Keratinocyte (primary cell): ENCODE data around the gene ZC2HC1B. TPM values are rescaled to one million over a fixed set of nuclear protein-coding genes. Genes with fewer than 3 reads are reported as not detected.

Experiments
- DNase-seq: peaks from one replicate; pipeline ENCODE4 v3.0.0-alpha.2; 2011; ENCODE audit warnings: low read depth, missing footprints, low spot score
- FAIRE-seq: peaks from 2 replicates; lab custom pipeline; 2011; peaks lifted over from hg19 to GRCh38; lab: Jason Lieb, UNC
- H2AFZ ChIP-seq: 2 replicates; pipeline ENCODE4 v1.6.0; 2012; ENCODE audit warnings: low read length, control low read depth, inconsistent platforms; ENCODE audit not compliant: control insufficient read depth
- H3K27ac ChIP-seq: 2 replicates; pipeline ENCODE4 v1.5.1; 2011; ENCODE audit warnings: low read length; ENCODE audit not compliant: control insufficient read depth, insufficient read depth
- H3K27me3 ChIP-seq: 3 replicates; pipeline ENCODE4 v1.6.0; 2011; ENCODE audit warnings: low read length; ENCODE audit not compliant: control insufficient read depth, insufficient read depth; ENCODE audit errors: extremely low read depth
- H3K36me3 ChIP-seq, 2 experiments: 2 replicates in 1 of 2; 3 replicates in 1 of 2; pipeline ENCODE4 v1.5.1; 2011; ENCODE audit warnings: low read length in 2 of 2, mild to moderate bottlenecking in 1 of 2; ENCODE audit not compliant: control insufficient read depth in 2 of 2, insufficient read depth in 2 of 2; ENCODE audit errors: extremely low read depth in 1 of 2
- H3K4me1 ChIP-seq: 3 replicates; pipeline ENCODE4 v1.5.1; 2011; ENCODE audit warnings: low read length; ENCODE audit not compliant: control insufficient read depth, insufficient read depth; ENCODE audit errors: extremely low read depth
- H3K4me2 ChIP-seq: 3 replicates; pipeline ENCODE4 v1.6.0; 2011; ENCODE audit warnings: low read depth, low read length; ENCODE audit not compliant: control insufficient read depth, insufficient read depth; ENCODE audit errors: extremely low read depth
- H3K4me3 ChIP-seq, 3 experiments: fragments of 200-600 bp in 1 of 3; sonication (generic) in 1 of 3; 2 replicates in 2 of 3; 3 replicates in 1 of 3; pipeline ENCODE4 v1.5.1; 2011 to 2016; ENCODE audit warnings: low read length in 3 of 3, mild to moderate bottlenecking in 3 of 3, control low read depth in 2 of 3, inconsistent platforms in 1 of 3, low read depth in 1 of 3, mixed read lengths in 1 of 3, mixed run types in 1 of 3, moderate library complexity in 1 of 3; ENCODE audit not compliant: control insufficient read depth in 2 of 3, insufficient read depth in 2 of 3; ENCODE audit errors: extremely low read depth in 1 of 3
- H3K79me2 ChIP-seq: 2 replicates; pipeline ENCODE4 v1.6.0; 2012; ENCODE audit warnings: low read length; ENCODE audit not compliant: control insufficient read depth, insufficient read depth
- H3K9ac ChIP-seq: 3 replicates; pipeline ENCODE4 v1.6.0; 2011; ENCODE audit warnings: low read length; ENCODE audit not compliant: control insufficient read depth, insufficient read depth; ENCODE audit errors: extremely low read depth
- H3K9me1 ChIP-seq: 3 replicates; pipeline ENCODE4 v1.6.0; 2011; ENCODE audit warnings: low read length; ENCODE audit not compliant: control insufficient read depth, insufficient read depth; ENCODE audit errors: extremely low read depth
- H3K9me3 ChIP-seq: 2 replicates; pipeline ENCODE4 v1.5.1; 2012; ENCODE audit warnings: low read depth, low read length; ENCODE audit not compliant: control insufficient read depth
- H4K20me1 ChIP-seq: 3 replicates; pipeline ENCODE4 v1.6.0; 2011; ENCODE audit warnings: low read length; ENCODE audit not compliant: control insufficient read depth, insufficient read depth; ENCODE audit errors: extremely low read depth
- EZH2 ChIP-seq: IDR thresholded peaks from one replicate; pipeline ENCODE4 v1.6.1; 2012; ENCODE audit warnings: inconsistent platforms, mild to moderate bottlenecking, low read length, moderate library complexity
- dilution Hi-C: fragments of 300-500 bp; cut with MboI; formaldehyde crosslinking; loops from one replicate; pipeline ENCODE4 v1.7.0; 2020; ENCODE audit warnings: low sequenced_read_pairs; ENCODE audit not compliant: extremely low pct_ligation_motif_present
- polyA plus RNA-seq, 5 experiments: library from polyadenylated mRNA; depleted of rRNA in 3 of 5; stranded (reverse) in 3 of 5; stranded (forward) in 1 of 5; unstranded in 1 of 5; fragments of >200 nt; gene quantifications; 1 replicate in 1 of 5; 2 replicates in 3 of 5; 3 replicates in 1 of 5; pipeline versions ENCODE4 v1.2.1 to v1.2.3, GENCODE V29; 2011 to 2012; ENCODE audit warnings: missing spikeins in 2 of 5, low read depth in 1 of 5, low replicate concordance in 1 of 5
- TF ChIP-seq, protein P1 (sequence below), 3 experiments: IDR thresholded peaks in 1 of 3; conservative IDR thresholded peaks in 1 of 3; optimal IDR thresholded peaks in 1 of 3; 2 replicates in 2 of 3; 3 replicates in 1 of 3; pipeline versions ENCODE3 to v1.5.1; 2011; ENCODE audit warnings: low read length in 3 of 3, mild to moderate bottlenecking in 3 of 3, moderate library complexity in 2 of 3, control low read depth in 1 of 3, inconsistent platforms in 1 of 3; ENCODE audit not compliant: insufficient read depth in 2 of 3; ENCODE audit errors: extremely low read depth in 1 of 3

ZC2HC1B gene
- polyA plus RNA-seq, 1 donor (not counting 4 experiments of a cell fraction or from before 2014, with no cell fraction given) = not detected

DNA sequence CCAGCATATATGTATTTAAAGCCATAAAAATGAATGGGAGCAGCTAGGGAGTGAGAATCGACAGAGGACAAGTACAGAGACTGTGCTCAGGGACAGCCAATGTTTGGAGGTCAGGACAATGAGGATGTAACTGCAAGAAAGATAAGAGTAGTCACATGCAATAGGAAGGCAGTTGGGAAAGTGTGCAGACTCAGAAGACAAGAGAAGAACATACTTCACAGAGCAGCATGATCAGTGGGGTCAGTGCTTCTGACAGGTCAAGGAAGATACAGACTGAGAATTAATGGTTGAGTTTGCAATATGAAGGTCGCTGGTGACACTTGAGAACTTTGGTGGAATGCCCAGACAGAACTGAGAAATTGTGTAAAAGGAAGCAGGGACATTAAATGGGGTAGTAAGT, 118.7 kb downstream of the ZC2HC1B start:
- no peak for TF ChIP-seq EZH2
- TF ChIP-seq, protein P1, sequence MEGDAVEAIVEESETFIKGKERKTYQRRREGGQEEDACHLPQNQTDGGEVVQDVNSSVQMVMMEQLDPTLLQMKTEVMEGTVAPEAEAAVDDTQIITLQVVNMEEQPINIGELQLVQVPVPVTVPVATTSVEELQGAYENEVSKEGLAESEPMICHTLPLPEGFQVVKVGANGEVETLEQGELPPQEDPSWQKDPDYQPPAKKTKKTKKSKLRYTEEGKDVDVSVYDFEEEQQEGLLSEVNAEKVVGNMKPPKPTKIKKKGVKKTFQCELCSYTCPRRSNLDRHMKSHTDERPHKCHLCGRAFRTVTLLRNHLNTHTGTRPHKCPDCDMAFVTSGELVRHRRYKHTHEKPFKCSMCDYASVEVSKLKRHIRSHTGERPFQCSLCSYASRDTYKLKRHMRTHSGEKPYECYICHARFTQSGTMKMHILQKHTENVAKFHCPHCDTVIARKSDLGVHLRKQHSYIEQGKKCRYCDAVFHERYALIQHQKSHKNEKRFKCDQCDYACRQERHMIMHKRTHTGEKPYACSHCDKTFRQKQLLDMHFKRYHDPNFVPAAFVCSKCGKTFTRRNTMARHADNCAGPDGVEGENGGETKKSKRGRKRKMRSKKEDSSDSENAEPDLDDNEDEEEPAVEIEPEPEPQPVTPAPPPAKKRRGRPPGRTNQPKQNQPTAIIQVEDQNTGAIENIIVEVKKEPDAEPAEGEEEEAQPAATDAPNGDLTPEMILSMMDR (optimal IDR thresholded peaks at IDR 0.05 in 1 of 3, IDR thresholded peaks at IDR 0.05 in 1 of 3, conservative IDR thresholded peaks at IDR 0.05 in 1 of 3; ENCODE audit: extremely low read depth in 1 of 3, insufficient read depth in 2 of 3, low read length in 3 of 3) = no peak
- dilution Hi-C loops = no loop called here
- FAIRE-seq (no peak), DNase-seq (no peak)
- no peak overlapping the region for H3K4me2 ChIP-seq
- H3K79me2 ChIP-seq = no peaks in the 10 kb centered on the region
- H3K9ac ChIP-seq = no peak overlapping the region
- H2AFZ ChIP-seq = no peak overlapping the region
- H3K9me1 ChIP-seq = no peaks in the 10 kb centered on the region
- no peaks in the 10 kb centered on the region for H4K20me1 ChIP-seq
- no peaks in the 10 kb centered on the region for H3K9me3 ChIP-seq
- H3K27ac ChIP-seq = no peak overlapping the region
- H3K36me3 ChIP-seq = no peaks in the 10 kb centered on the region
- H3K27me3 ChIP-seq = no peaks in the 10 kb centered on the region
- H3K4me1 ChIP-seq = no peaks in the 10 kb centered on the region
- no peak overlapping the region for H3K4me3 ChIP-seq

DNA sequence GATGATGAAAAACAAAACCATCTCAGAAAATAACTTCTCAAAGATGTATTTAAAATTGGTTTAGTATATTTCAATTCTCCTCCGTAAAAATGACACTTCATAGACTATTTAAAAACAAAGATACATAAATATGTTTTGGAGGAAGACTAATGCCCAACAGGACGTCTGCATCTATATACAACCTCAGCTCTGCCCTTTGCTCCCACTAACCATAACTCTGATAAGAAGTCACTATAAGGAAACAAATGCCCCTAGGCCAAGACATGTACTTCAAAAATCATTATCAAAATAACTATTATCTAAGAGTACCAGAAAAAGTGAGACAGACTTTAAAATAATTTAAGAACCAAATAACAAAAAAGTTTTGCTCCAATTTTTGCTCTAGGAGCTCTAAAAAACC, 120.4 kb downstream of the ZC2HC1B start:
- dilution Hi-C loops = no loop called here
- Histone ChIP-seq H2AFZ (no peak overlapping the region), H3K9ac (no peak overlapping the region), H3K9me1 (no peaks in the 10 kb centered on the region), H3K4me1 (no peaks in the 10 kb centered on the region), H4K20me1 (no peaks in the 10 kb centered on the region), H3K4me2 (no peak overlapping the region), H3K36me3 (no peaks in the 10 kb centered on the region), H3K27me3 (no peaks in the 10 kb centered on the region), H3K4me3 (no peak overlapping the region), H3K9me3 (no peaks in the 10 kb centered on the region), H3K27ac (no peak overlapping the region), H3K79me2 (no peaks in the 10 kb centered on the region)
- no peak for DNase-seq
- TF ChIP-seq, protein P1 (optimal IDR thresholded peaks at IDR 0.05 in 1 of 3, IDR thresholded peaks at IDR 0.05 in 1 of 3, conservative IDR thresholded peaks at IDR 0.05 in 1 of 3; ENCODE audit: extremely low read depth in 1 of 3, insufficient read depth in 2 of 3, low read length in 3 of 3) = no peak
- TF ChIP-seq EZH2 = no peak
- no peak for FAIRE-seq
